Measurements from ENCODE around the gene OVCH1.

- TF ChIP-seq, protein P1, sequence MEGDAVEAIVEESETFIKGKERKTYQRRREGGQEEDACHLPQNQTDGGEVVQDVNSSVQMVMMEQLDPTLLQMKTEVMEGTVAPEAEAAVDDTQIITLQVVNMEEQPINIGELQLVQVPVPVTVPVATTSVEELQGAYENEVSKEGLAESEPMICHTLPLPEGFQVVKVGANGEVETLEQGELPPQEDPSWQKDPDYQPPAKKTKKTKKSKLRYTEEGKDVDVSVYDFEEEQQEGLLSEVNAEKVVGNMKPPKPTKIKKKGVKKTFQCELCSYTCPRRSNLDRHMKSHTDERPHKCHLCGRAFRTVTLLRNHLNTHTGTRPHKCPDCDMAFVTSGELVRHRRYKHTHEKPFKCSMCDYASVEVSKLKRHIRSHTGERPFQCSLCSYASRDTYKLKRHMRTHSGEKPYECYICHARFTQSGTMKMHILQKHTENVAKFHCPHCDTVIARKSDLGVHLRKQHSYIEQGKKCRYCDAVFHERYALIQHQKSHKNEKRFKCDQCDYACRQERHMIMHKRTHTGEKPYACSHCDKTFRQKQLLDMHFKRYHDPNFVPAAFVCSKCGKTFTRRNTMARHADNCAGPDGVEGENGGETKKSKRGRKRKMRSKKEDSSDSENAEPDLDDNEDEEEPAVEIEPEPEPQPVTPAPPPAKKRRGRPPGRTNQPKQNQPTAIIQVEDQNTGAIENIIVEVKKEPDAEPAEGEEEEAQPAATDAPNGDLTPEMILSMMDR (IDR thresholded peaks at IDR 0.05), result no peak
- no peak for TF ChIP-seq EP300 (IDR thresholded peaks at IDR 0.05)
Observed at GRCh38 chr12:29530436-29530835, 33.0 kb upstream of the OVCH1 start.
